GM12878 (cell line): Measurements from ENCODE around the gene LARP4B. TPM values are rescaled to one million over a fixed set of nuclear protein-coding genes. Genes with fewer than 3 reads are reported as not detected.
A peak's percentile ranks its signal among the peaks of the same experiment; 100 is the strongest.

Experiments used
- ATAC-seq: fragments of 200-7000 bp; cut with Tn5 transposase; 3 replicates; pipeline ENCODE4 v1.9.1; 2020; ENCODE audit warnings: mild to moderate bottlenecking, moderate library complexity
- BruUV-seq: library from RNA; stranded (reverse); fragments of 400-500 nt; replicated peaks from 2 replicates; lab custom pipeline; 2021; lab: Mats Ljungman, UMichigan
- CTCF ChIA-PET: fragments of 300-600 bp; sonication (Branson Sonifier 250); formaldehyde crosslinking; extraction: SDS; loops from one replicate; lab custom pipeline; 2021; ENCODE audit warnings: inconsistent platforms; lab: Yijun Ruan, JAX
- POLR2A ChIA-PET: fragments of 350-600 bp; formaldehyde crosslinking; extraction: SDS; loops from one replicate; lab custom pipeline; 2021; ENCODE audit warnings: inconsistent platforms; lab: Charles Lee
- RAD21 ChIA-PET: fragments of 300-600 bp; sonication (Branson Sonifier 250); formaldehyde crosslinking; loops from one replicate; lab custom pipeline; 2023; ENCODE audit warnings: antibody characterized with exemption; ENCODE audit not compliant: unreplicated experiment; lab: Charles Lee
- SMC1A ChIA-PET: fragments of 300-600 bp; sonication (Branson Sonifier 250); formaldehyde crosslinking; loops from one replicate; lab custom pipeline; 2023; ENCODE audit not compliant: unreplicated experiment, uncharacterized antibody; lab: Charles Lee
- DNase-seq: peaks from one replicate; pipeline ENCODE4 v3.0.0-alpha.2; 2011; ENCODE audit warnings: low read depth, low spot score
- FAIRE-seq: peaks from 3 replicates; lab custom pipeline; 2011; peaks lifted over from hg19 to GRCh38; lab: Jason Lieb, UNC
- H2AFZ ChIP-seq: 2 replicates; pipeline ENCODE4 v1.6.0; 2011; ENCODE audit warnings: low read depth, low read length, control low read depth; ENCODE audit not compliant: control insufficient read depth
- H3K27ac ChIP-seq: 2 replicates; pipeline ENCODE4 v1.5.1; 2011; ENCODE audit warnings: control low read depth; ENCODE audit not compliant: control insufficient read depth, insufficient read depth
- H3K27me3 ChIP-seq, 2 experiments: replicated peaks in 1 of 2; 2 replicates each; pipeline versions ENCODE4 v1.6.0 to v1.6.1; 2011; ENCODE audit warnings: low read length in 1 of 2; ENCODE audit not compliant: control insufficient read depth in 2 of 2, insufficient read depth in 2 of 2
- H3K36me3 ChIP-seq, 2 experiments: 2 replicates each; pipeline ENCODE4 v1.5.1; 2011; ENCODE audit warnings: low read length in 1 of 2; ENCODE audit not compliant: control insufficient read depth in 2 of 2, insufficient read depth in 2 of 2
- H3K4me1 ChIP-seq: 2 replicates; pipeline ENCODE4 v1.6.1; 2011; ENCODE audit warnings: mild to moderate bottlenecking, low read length, moderate library complexity, mixed read lengths; ENCODE audit not compliant: control insufficient read depth, insufficient read depth
- H3K4me2 ChIP-seq: 2 replicates; pipeline ENCODE4 v1.6.0; 2011; ENCODE audit warnings: control low read depth; ENCODE audit not compliant: control insufficient read depth, insufficient read depth
- H3K4me3 ChIP-seq: fragments of 200-600 bp; sonication (generic); 2 replicates; pipeline ENCODE4 v1.5.1; 2016
- H3K79me2 ChIP-seq: 2 replicates; pipeline ENCODE4 v1.6.0; 2011; ENCODE audit warnings: low read length; ENCODE audit not compliant: control insufficient read depth, insufficient read depth
- H3K9ac ChIP-seq: 2 replicates; pipeline ENCODE4 v1.8.0; 2011; ENCODE audit warnings: low read length, control low read depth, mixed read lengths; ENCODE audit not compliant: control insufficient read depth, insufficient read depth
- H3K9me3 ChIP-seq: replicated peaks from 3 replicates; pipeline ENCODE4 v1.5.1; 2011; ENCODE audit warnings: mild to moderate bottlenecking, low read length; ENCODE audit not compliant: control insufficient read depth, insufficient read depth
- H4K20me1 ChIP-seq: 2 replicates; pipeline ENCODE4 v1.6.0; 2011; ENCODE audit not compliant: control insufficient read depth, insufficient read depth
- BCLAF1 ChIP-seq: fragments of 450-650 bp; IDR thresholded peaks from 2 replicates; pipeline ENCODE4 v1.6.1; 2017; ENCODE audit warnings: antibody characterized with exemption, mild to moderate bottlenecking, moderate library complexity
- EP300 ChIP-seq, 2 experiments: fragments of 150-350 bp in 1 of 2; IDR thresholded peaks; 2 replicates each; pipeline ENCODE4 v1.6.1; 2011 to 2012; ENCODE audit warnings: low read depth in 2 of 2, low read length in 2 of 2, borderline replicate concordance in 1 of 2, improper control_type of control experiment in 1 of 2, inconsistent platforms in 1 of 2; ENCODE audit not compliant: control insufficient read depth in 1 of 2
- GABPA ChIP-seq: IDR thresholded peaks from 2 replicates; pipeline ENCODE4 v1.6.1; 2014; ENCODE audit warnings: antibody characterized with exemption, low read depth, mild to moderate bottlenecking, inconsistent platforms
- KAT2A ChIP-seq: conservative IDR thresholded peaks from 2 replicates; pipeline ENCODE4 v1.6.1; 2011; ENCODE audit warnings: low read depth, low read length; ENCODE audit not compliant: control insufficient read depth
- MEF2A ChIP-seq: IDR thresholded peaks from 2 replicates; pipeline ENCODE4 v1.6.1; 2011; ENCODE audit warnings: low read depth, mild to moderate bottlenecking, low read length, moderate library complexity; ENCODE audit not compliant: insufficient read depth
- PKNOX1 ChIP-seq: fragments of 450-650 bp; IDR thresholded peaks from 2 replicates; pipeline ENCODE4 v1.6.1; 2016; ENCODE audit warnings: mild to moderate bottlenecking
- RCOR1 ChIP-seq: conservative IDR thresholded peaks from 2 replicates; pipeline ENCODE4 v1.6.1; 2012; ENCODE audit warnings: low read depth, low read length, improper control_type of control experiment
- ZNF592 ChIP-seq: fragments of 450-650 bp; IDR thresholded peaks from 2 replicates; pipeline ENCODE4 v1.6.1; 2017; ENCODE audit warnings: mild to moderate bottlenecking, moderate library complexity
- WGBS: methylation state at CpG from one replicate; pipeline ENCODE4 v1.1.6; 2016; ENCODE audit warnings: low lambda C conversion rate; ENCODE audit not compliant: insufficient replicate concordance, insufficient coverage; ENCODE audit errors: missing lambda C conversion rate; 5-methylcytosine and 5-hydroxymethylcytosine counted together
- in situ Hi-C: fragments of 300-500 bp; cut with MboI; formaldehyde crosslinking; loops from 9 replicates; pipeline ENCODE4 v1.14.3; 2018; ENCODE audit warnings: mixed read lengths
- intact Hi-C: fragments of 100-400 bp; cut with micrococcal nuclease; formaldehyde crosslinking; loops from one replicate; pipeline ENCODE4 v1.14.2; 2022; ENCODE audit not compliant: unreplicated experiment
- polyA plus RNA-seq, 11 experiments: library from polyadenylated mRNA; depleted of rRNA in 4 of 11; unstranded in 6 of 11; stranded (reverse) in 5 of 11; fragments of >200 nt; fragmentation: Nextera tagmentation in 4 of 11; fragmentation: Illumina TruSeq in 1 of 11; extraction: Ambion mirVana in 4 of 11; extraction: Trizol in 1 of 11; gene quantifications; 1 replicate in 1 of 11; 2 replicates in 10 of 11; pipeline versions ENCODE4 v1.2.1 to v1.2.3, GENCODE V29; 2011 to 2016; ENCODE audit warnings: inconsistent platforms in 2 of 11, missing spikeins in 2 of 11, low read depth in 1 of 11
- total RNA-seq, 4 experiments: library from RNA; depleted of rRNA in 3 of 4; stranded (reverse); fragments of >200 nt in 3 of 4; fragmentation: Illumina TruSeq in 1 of 4; extraction: Trizol in 1 of 4; gene quantifications; 2 replicates each; pipeline versions ENCODE4 v1.2.1 to v1.2.3, GENCODE V29; 2013 to 2021

Gene LARP4B
- total and polyA plus RNA-seq, 10 of the 15 experiments (the other 5 are each of a cell fraction or from before 2014, with no cell fraction given): 10.5 to 119 (median 39.4) TPM

GRCh38 chr10:819326-819725, 112.2 kb downstream of the LARP4B start:
- DNase-seq (no peak), FAIRE-seq (no peak), ATAC-seq (no peak)
- H3K79me2 ChIP-seq: no peaks in the 10 kb centered on the region
- H3K9me3 ChIP-seq: no peaks in the 10 kb centered on the region
- no peak overlapping the region for H3K4me3 ChIP-seq
- TF ChIP-seq MEF2A (no peak), EP300 (IDR thresholded peaks at IDR 0.05; ENCODE audit: borderline replicate concordance in 1 of 2, control insufficient read depth in 1 of 2, low read depth in 2 of 2, low read length in 2 of 2) (no peak), ZNF592 (no peak), RCOR1 (no peak), PKNOX1 (no peak), BCLAF1 (no peak), KAT2A (no peak), GABPA (no peak)
- in situ Hi-C loops (no loop called here), intact Hi-C loops (no loop called here)
- no peak overlapping the region for H3K9ac ChIP-seq
- ChIA-PET POLR2A (no interaction called here), SMC1A (no interaction called here), CTCF (no interaction called here), RAD21 (no interaction called here)
- WGBS: 76% methylated on average over 9 of the region's 9 CpGs
- no peak overlapping the region for H3K4me2 ChIP-seq
- H2AFZ ChIP-seq: no peak overlapping the region
- H3K36me3 ChIP-seq: peaks cover 45 to 58% of the 10 kb centered on the region in 2 experiments
- no TSS peak for BruUV-seq
- H3K27ac ChIP-seq: 0 out of 2 replicates have a peak overlapping the region, but pooled peaks have one; percentile 22
- H3K27me3 ChIP-seq: no peaks in the 10 kb centered on the region
- H3K4me1 ChIP-seq: peaks cover 19% of the 10 kb centered on the region
- H4K20me1 ChIP-seq: no peaks in the 10 kb centered on the region
